Pancreas (tissue), 10 donors: ENCODE data around the gene UNC13C. TPM values are rescaled to one million over a fixed set of nuclear protein-coding genes. Genes with fewer than 3 reads are reported as not detected.

Experiments used
- ATAC-seq, 4 donors: fragments of 200-7000 bp; cut with Tn5 transposase; one replicate each; pipeline versions ENCODE4 v1.8.0 to v1.9.1; 2020; ENCODE audit warnings: mild to moderate bottlenecking in 4 of 4, moderate library complexity in 4 of 4
- DNase-seq, 6 donors: peaks; one replicate each; pipeline ENCODE4 v3.0.0-alpha.2; 2020
- FAIRE-seq: peaks from 2 replicates; lab custom pipeline; 2012; peaks lifted over from hg19 to GRCh38; lab: Jason Lieb, UNC
- H3K27ac ChIP-seq, 4 donors: fragments of 200-600 bp; sonication (generic); 1 replicate in 3 of 4; 2 replicates in 1 of 4; pipeline versions ENCODE4 v1.5.0 to v1.8.0; 2020
- H3K27me3 ChIP-seq, 4 donors: fragments of 200-600 bp; one replicate each; pipeline ENCODE4 v1.8.0; 2021
- H3K36me3 ChIP-seq, 3 donors: fragments of 200-600 bp; sonication (generic) in 1 of 3; one replicate each; pipeline versions ENCODE4 v1.5.0 to v1.8.0; 2020 to 2021
- H3K4me1 ChIP-seq, 3 donors: fragments of 200-600 bp; one replicate each; pipeline ENCODE4 v1.8.0; 2021
- H3K4me3 ChIP-seq, 4 donors: fragments of 200-600 bp; sonication (generic) in 2 of 4; one replicate each; pipeline versions ENCODE4 v1.5.0 to v1.8.0; 2020 to 2021
- H3K9me3 ChIP-seq, 4 donors: fragments of 200-600 bp; one replicate each; pipeline ENCODE4 v1.8.0; 2021
- CTCF ChIP-seq, 4 donors: fragments of 200-600 bp; sonication (generic) in 3 of 4; IDR thresholded peaks; one replicate each; pipeline versions ENCODE4 v1.5.0 to v1.8.0; 2021; ENCODE audit warnings: antibody characterized with exemption in 4 of 4
- WGBS, 2 donors: extraction: QIAGEN DNeasy Blood & Tissue Kit; methylation state at CpG; one replicate each; pipeline ENCODE4 v1.1.7; 2013; 5-methylcytosine and 5-hydroxymethylcytosine counted together
- intact Hi-C, 3 donors: fragments of 100-400 bp; cut with DNase I; formaldehyde crosslinking; loops; one replicate each; pipeline versions ENCODE4 v1.11.1 to v1.14.2; 2022
- polyA plus RNA-seq, 2 donors: library from polyadenylated mRNA; stranded (reverse); fragments of 200-250 nt; gene quantifications; one replicate each; pipeline ENCODE4 v1.2.3, GENCODE V29; 2013
- total RNA-seq, 6 donors: library from RNA; stranded (reverse); fragmentation: NEBNext Ultra II Directional in 4 of 6; extraction: Animal tissue kit (Norgen Biotek cat#: 25700) in 4 of 6; gene quantifications; one replicate each; pipeline versions ENCODE4 v1.2.1 to v1.2.4, GENCODE V29; 2021 to 2023
- donor health status: healthy with polysubstance abuse.
- donor health status: DM: no; HTN: no; CAD: no; lungs with moderate emphysema.
- donor health status: DM: no; HTN: no; CAD: no.
- donor health status: control.
- donor health status: control.
- donor health status: Bipolar disorder and iron deficiency.
- donor health status: DM: yes; HTN: yes; CAD: no.
- donor health status: DM: no; HTN: no; CAD: no.
- donor health status: DM: no; HTN: no; CAD: no.
- donor health status: DM: yes; HTN: yes; CAD: no.

Gene UNC13C
- total and polyA plus RNA-seq, 8 donors: under 0.01 to 0.38 (median 0.04) TPM; not detected in 2

- intact Hi-C loops: no loop called here
- ATAC-seq (no peak), FAIRE-seq (no peak)
Observed at GRCh38 chr15:54620916-54621315, 642.7 kb downstream of the UNC13C start.

DNA sequence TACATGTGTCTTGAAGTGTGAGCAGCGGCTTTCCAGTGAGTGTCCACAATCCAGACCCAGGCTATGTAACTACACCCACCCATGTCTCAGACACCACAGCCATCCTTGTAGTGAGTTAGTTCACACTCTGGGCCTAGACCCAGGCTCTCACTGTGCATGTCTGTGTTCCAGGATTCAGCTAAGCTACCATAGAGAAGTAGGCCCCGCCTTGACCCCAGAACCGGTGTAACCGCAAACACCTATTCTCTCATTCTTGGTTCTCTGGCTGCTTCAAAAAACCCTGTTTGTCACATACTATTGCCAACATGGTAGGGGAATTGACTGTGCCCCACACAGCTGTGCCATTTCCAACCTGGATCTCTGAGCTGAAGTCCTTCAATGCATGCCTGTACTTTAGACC is 657.9 kb downstream of the UNC13C start:
- ATAC-seq: no peak
- DNase-seq: no peak
- no peak for FAIRE-seq
- intact Hi-C loops: loop anchor here in 1 of 3 donors (10.0 kb wide), 1 partner anchor 61 kb away; no protein-coding TSS in a partner anchor
- Histone ChIP-seq H3K4me1 (no peaks in the 10 kb centered on the region), H3K27me3 (no peaks in the 10 kb centered on the region), H3K4me3 (no peak overlapping the region), H3K36me3 (no peaks in the 10 kb centered on the region), H3K27ac (no peak overlapping the region), H3K9me3 (no peaks in the 10 kb centered on the region)
- WGBS, 2 donors: 94 to 96% methylated on average over 4 of the region's 4 CpGs
- no peak for TF ChIP-seq CTCF (IDR thresholded peaks at IDR 0.05)

More at GRCh38 chr15:54620916-54621315, 642.7 kb downstream of the UNC13C start:
- DNase-seq: no peak
- H3K36me3 ChIP-seq: no peaks in the 10 kb centered on the region
- no peak overlapping the region for H3K4me3 ChIP-seq
- TF ChIP-seq CTCF (IDR thresholded peaks at IDR 0.05): no peak
- no peaks in the 10 kb centered on the region for H3K4me1 ChIP-seq
- H3K9me3 ChIP-seq: no peaks in the 10 kb centered on the region
- 66 to 86% methylated on average over 3 of the region's 3 CpGs for WGBS, 2 donors
- H3K27ac ChIP-seq: no peak overlapping the region
- no peaks in the 10 kb centered on the region for H3K27me3 ChIP-seq

- FAIRE-seq (no peak), ATAC-seq (no peak), DNase-seq (no peak)
- TF ChIP-seq CTCF (IDR thresholded peaks at IDR 0.05): no peak
- no peak overlapping the region for H3K4me3 ChIP-seq
- H3K27ac ChIP-seq: no peak overlapping the region
- H3K36me3 ChIP-seq: no peaks in the 10 kb centered on the region
- H3K4me1 ChIP-seq: no peaks in the 10 kb centered on the region
- H3K9me3 ChIP-seq: no peaks in the 10 kb centered on the region
- intact Hi-C loops: loop anchor here in 1 of 3 donors (10.0 kb wide), 1 partner anchor 64 kb away; no protein-coding TSS in a partner anchor
- H3K27me3 ChIP-seq: no peaks in the 10 kb centered on the region
Observed at GRCh38 chr15:54638666-54639065, 660.4 kb downstream of the UNC13C start.

GRCh38 chr15:54640873-54641272 is 662.6 kb downstream of the UNC13C start:
- 41 to 53% methylated on average over 2 of the region's 2 CpGs for whole genome bisulfite sequencing, 2 donors
- FAIRE-seq: no peak
- H3K27me3 ChIP-seq: no peaks in the 10 kb centered on the region
- H3K27ac ChIP-seq: no peak overlapping the region
- TF ChIP-seq CTCF (IDR thresholded peaks at IDR 0.05): no peak
- no peak for DNase-seq
- H3K4me1 ChIP-seq: no peaks in the 10 kb centered on the region
- ATAC-seq: no peak
- H3K36me3 ChIP-seq: no peaks in the 10 kb centered on the region
- no peaks in the 10 kb centered on the region for H3K9me3 ChIP-seq
- intact Hi-C loops: no loop called here
- H3K4me3 ChIP-seq: no peak overlapping the region

DNA sequence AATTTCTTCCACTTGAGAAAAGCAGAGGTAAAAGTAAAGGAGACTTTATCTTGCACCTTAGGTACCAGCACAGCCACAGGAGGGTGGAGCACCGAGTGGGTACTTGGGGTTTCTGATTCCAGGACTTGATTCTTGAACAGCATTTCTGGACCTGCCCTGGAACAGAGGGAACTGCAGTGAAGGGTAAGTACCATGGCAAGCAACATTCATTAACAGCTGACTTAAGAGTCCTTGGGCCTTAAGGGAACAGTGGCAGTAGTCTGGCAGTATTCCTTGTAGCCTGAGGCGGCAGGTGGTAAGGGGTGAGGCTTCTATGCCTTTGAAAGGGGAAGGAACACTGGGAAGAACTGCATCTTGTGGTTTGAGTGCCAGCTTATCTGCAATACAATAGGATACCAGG is 666.6 kb downstream of the UNC13C start:
- no peak overlapping the region for H3K27ac ChIP-seq
- peaks cover 0 to 6% (median 0%) of the 10 kb centered on the region in 4 donors for H3K9me3 ChIP-seq
- ATAC-seq: no peak
- TF ChIP-seq CTCF (IDR thresholded peaks at IDR 0.05): no peak
- no peak for FAIRE-seq
- no peak for DNase-seq
- no peak overlapping the region for H3K4me3 ChIP-seq
- no peaks in the 10 kb centered on the region for H3K27me3 ChIP-seq
- H3K36me3 ChIP-seq: no peaks in the 10 kb centered on the region
- WGBS, 2 donors: 78 to 87% methylated on average over 2 of the region's 2 CpGs
- no peaks in the 10 kb centered on the region for H3K4me1 ChIP-seq
- intact Hi-C loops: no loop called here
